Measurements from ENCODE around the gene ADGRE2.
"Not testable (repeated sequence)": the region's sequence is repeated elsewhere in the genome, so short reads cannot be mapped to it uniquely, and the experiment has no call there.

Gene ADGRE2

DNA sequence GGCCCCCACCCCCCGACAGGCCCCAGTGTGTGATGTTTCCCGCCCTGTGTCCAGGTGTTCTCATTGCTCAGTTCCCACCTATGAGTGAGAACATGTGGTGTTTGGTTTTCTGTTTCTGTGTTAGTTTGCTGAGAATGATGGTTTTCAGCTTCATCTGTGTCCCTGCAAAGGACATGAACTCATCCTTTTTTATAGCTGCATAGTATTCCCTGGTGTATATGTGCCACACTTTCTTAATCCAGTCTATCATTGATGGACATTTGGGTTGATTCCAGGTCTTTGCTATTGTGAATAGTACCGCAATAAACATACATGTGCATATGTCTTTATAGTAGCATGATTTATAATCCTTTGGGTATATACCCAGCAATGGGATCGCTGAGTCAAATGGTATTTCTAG is 715 bp downstream of the ADGRE2 start:
- H3K27ac ChIP-seq (ENCODE audit: low read depth, low read length); H3K27me3 ChIP-seq (ENCODE audit: control insufficient read depth, insufficient read depth, low read length); H3K9me3 ChIP-seq (ENCODE audit: control insufficient read depth, insufficient read depth, low read depth, low read length); H3K4me3 ChIP-seq (ENCODE audit: low read depth, low read length); H3K36me3 ChIP-seq (ENCODE audit: control insufficient read depth, insufficient read depth, low read length); H3K4me1 ChIP-seq (ENCODE audit: control insufficient read depth, insufficient read depth, low read length); H3K9ac ChIP-seq (ENCODE audit: low read length): not testable (repeated sequence)

DNA sequence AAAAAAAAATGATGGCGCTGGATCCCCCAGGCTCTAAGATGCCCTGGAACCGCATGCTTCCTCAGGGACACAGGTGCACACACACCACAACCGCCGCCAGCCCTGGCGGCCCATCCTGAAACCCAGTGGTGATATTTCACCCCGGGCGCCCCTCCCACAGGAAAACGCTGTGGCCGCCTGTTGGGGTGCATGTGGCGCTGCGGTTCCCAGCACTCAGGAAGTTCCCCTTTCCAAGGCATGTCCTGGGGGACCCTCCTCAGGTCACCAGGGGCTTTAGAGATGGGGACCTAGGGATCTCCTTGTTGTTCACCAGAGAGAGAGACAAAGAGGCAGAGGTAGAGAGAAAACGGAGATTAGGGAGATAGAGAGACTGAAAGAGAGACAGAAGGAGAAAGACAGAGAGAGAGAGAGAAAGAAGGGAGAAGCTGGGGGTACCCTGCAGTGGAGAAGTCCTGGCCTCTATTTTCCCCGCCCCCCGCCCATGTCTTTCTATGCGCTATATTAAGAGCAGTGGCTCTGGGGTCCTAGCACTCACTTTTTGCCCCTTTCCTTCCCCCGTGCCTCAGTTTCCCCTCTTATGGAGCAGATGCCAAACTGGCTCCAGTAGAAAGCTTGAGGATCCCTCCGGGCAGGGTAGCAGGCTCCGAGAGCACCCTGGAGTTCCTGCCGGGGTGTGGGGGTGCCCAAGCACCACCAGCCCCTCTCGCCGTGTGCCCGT is 2.3 kb downstream of the ADGRE2 start:
- peak overlapping the region; percentile 63 for H3K4me3 ChIP-seq (ENCODE audit: low read depth, low read length)
- no peak overlapping the region for H3K9ac ChIP-seq (ENCODE audit: low read length)
- H3K36me3 ChIP-seq (ENCODE audit: control insufficient read depth, insufficient read depth, low read length) = peaks cover 7% of the 10 kb centered on the region; the same call in 1 of the 2 replicates
- no peaks in the 10 kb centered on the region; the same call in 1 of the 2 replicates for H3K4me1 ChIP-seq (ENCODE audit: control insufficient read depth, insufficient read depth, low read length)
- no peaks in the 10 kb centered on the region for H3K9me3 ChIP-seq (ENCODE audit: control insufficient read depth, insufficient read depth, low read depth, low read length)
- peaks cover 9% of the 10 kb centered on the region; the same call in 1 of the 2 replicates for H3K27me3 ChIP-seq (ENCODE audit: control insufficient read depth, insufficient read depth, low read length)
- no peak overlapping the region for H3K27ac ChIP-seq (ENCODE audit: low read depth, low read length)

DNA sequence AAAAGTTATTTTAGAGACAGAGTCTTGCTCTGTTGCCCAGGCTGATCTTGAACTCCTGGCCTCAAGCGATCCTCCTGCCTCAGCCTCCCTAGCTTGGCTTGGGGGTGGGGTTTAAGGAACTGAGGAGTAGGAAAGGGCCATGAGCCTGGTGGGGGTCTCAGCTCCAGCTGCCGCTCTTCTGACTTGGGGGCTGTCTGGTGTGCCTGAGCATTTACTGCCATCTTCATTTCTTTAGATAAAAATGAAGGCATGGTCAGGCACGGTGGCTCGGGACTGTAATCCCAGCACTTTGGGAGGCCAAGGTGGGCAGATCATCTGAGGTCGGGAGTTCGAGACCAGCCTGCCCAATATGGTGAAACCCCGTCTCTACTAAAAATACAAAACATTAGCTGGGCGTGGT is 3.0 kb downstream of the ADGRE2 start:
- H3K9ac ChIP-seq (ENCODE audit: low read length) = not testable (repeated sequence)

DNA sequence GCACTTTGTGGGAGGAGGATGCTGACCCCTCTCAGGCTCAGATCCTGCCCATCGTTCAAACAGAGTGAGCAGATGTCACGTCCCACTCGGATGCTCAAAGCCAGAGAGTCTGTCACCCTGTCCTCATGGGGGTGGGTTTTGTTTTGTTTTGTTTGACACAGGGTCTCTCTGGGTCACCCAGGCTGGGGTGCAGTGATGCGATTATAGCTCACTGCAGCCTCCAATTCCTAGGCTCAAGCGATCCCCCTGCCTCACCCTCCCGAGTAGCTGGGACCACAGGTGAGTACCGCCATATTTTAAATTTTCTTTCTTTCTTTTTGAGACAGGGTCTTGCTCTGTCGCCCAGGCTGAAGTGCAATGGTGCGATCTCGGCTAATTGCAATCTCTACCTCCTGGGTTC is 4.0 kb downstream of the ADGRE2 start:
- Histone ChIP-seq H3K4me3 (ENCODE audit: low read depth, low read length) (no peak overlapping the region), H3K9me3 (ENCODE audit: control insufficient read depth, insufficient read depth, low read depth, low read length) (no peaks in the 10 kb centered on the region), H3K9ac (ENCODE audit: low read length) (no peak overlapping the region), H3K4me1 (ENCODE audit: control insufficient read depth, insufficient read depth, low read length) (no peaks in the 10 kb centered on the region; the same call in 1 of the 2 replicates), H3K36me3 (ENCODE audit: control insufficient read depth, insufficient read depth, low read length) (peaks cover 12% of the 10 kb centered on the region), H3K27me3 (ENCODE audit: control insufficient read depth, insufficient read depth, low read length) (peaks cover 9% of the 10 kb centered on the region; the same call in 1 of the 2 replicates), H3K27ac (ENCODE audit: low read depth, low read length) (no peak overlapping the region)

More for the DNA sequence above, 3.0 kb downstream of the ADGRE2 start:
- not testable (repeated sequence) for H3K4me1 ChIP-seq (ENCODE audit: control insufficient read depth, insufficient read depth, low read length); H3K36me3 ChIP-seq (ENCODE audit: control insufficient read depth, insufficient read depth, low read length); H3K27me3 ChIP-seq (ENCODE audit: control insufficient read depth, insufficient read depth, low read length); H3K27ac ChIP-seq (ENCODE audit: low read depth, low read length); H3K9me3 ChIP-seq (ENCODE audit: control insufficient read depth, insufficient read depth, low read depth, low read length)
- H3K4me3 ChIP-seq (ENCODE audit: low read depth, low read length) = peak overlapping the region; percentile 63; the same call in 1 of the 2 replicates

DNA sequence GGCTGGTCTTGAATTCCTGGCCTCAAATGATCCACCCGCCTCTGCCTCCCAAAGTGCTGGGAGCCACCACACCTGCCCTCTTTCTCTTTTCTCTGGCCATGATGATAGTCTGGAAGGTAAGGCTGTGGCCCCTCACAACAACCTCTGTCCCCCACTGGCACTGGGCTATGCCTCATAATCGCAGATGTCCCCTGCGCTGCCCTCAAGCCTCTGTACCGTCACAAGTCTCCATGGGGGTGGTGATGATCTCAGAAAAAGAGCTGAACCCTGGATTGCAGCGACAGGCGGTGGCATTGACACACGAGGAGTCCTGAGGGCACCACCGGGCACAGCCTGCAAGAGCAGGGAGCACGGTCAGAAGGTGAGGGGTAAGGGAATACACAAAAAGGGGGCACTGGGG is 4.6 kb downstream of the ADGRE2 start:
- H3K36me3 ChIP-seq (ENCODE audit: control insufficient read depth, insufficient read depth, low read length) = peaks cover 12% of the 10 kb centered on the region
- not testable (repeated sequence) for H3K4me1 ChIP-seq (ENCODE audit: control insufficient read depth, insufficient read depth, low read length); H3K27me3 ChIP-seq (ENCODE audit: control insufficient read depth, insufficient read depth, low read length); H3K9me3 ChIP-seq (ENCODE audit: control insufficient read depth, insufficient read depth, low read depth, low read length); H3K27ac ChIP-seq (ENCODE audit: low read depth, low read length); H3K4me3 ChIP-seq (ENCODE audit: low read depth, low read length); H3K9ac ChIP-seq (ENCODE audit: low read length)

DNA sequence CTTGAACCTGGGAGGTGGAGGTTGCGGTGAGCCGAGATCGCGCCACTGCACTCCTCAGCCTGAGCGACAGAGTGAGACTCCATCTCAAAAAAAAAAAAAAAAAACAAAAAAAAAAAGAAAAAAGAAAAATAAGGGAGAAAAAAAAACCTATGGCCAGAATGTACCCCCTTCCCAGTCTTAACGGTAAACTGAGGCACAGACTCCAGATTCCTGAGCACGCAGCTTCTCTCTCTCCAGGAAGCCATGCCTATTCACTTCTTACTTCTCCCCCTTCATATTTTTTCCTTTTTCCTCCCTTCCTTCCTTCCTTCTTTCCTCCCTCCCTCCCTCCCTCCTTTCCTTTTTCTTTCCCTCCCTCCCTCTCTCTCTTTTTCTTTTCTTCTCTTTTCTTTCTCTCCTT is 5.4 kb downstream of the ADGRE2 start:
- Histone ChIP-seq H3K4me1 (ENCODE audit: control insufficient read depth, insufficient read depth, low read length) (no peaks in the 10 kb centered on the region; the same call in 1 of the 2 replicates), H3K27ac (ENCODE audit: low read depth, low read length) (no peak overlapping the region), H3K36me3 (ENCODE audit: control insufficient read depth, insufficient read depth, low read length) (peaks cover 12% of the 10 kb centered on the region), H3K9ac (ENCODE audit: low read length) (no peak overlapping the region), H3K27me3 (ENCODE audit: control insufficient read depth, insufficient read depth, low read length) (peaks cover 9% of the 10 kb centered on the region; the same call in 1 of the 2 replicates), H3K4me3 (ENCODE audit: low read depth, low read length) (no peak overlapping the region), H3K9me3 (ENCODE audit: control insufficient read depth, insufficient read depth, low read depth, low read length) (no peaks in the 10 kb centered on the region)

DNA sequence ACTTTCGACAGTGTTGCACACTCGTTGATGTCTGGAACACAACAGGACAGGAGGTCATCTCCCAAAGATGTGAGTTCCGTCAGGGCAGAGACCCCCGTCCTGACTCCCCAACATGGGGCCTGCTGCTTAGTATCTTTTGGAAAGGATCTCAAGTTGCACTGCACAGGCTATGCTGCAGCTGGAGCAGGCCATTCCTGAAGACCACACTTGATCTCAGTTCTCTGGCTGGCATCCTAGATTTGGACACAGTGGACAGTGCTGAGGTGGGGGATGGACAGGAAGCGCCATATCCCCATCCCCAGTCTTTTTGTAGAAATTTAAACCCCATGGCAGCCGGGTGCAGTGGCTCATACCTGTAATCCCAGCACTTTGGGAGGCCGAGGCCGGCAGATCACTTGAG is 5.9 kb downstream of the ADGRE2 start:
- Histone ChIP-seq H3K27me3 (ENCODE audit: control insufficient read depth, insufficient read depth, low read length) (peaks cover 9% of the 10 kb centered on the region; the same call in 1 of the 2 replicates), H3K9ac (ENCODE audit: low read length) (no peak overlapping the region), H3K4me1 (ENCODE audit: control insufficient read depth, insufficient read depth, low read length) (no peaks in the 10 kb centered on the region; the same call in 1 of the 2 replicates), H3K9me3 (ENCODE audit: control insufficient read depth, insufficient read depth, low read depth, low read length) (no peaks in the 10 kb centered on the region), H3K4me3 (ENCODE audit: low read depth, low read length) (no peak overlapping the region), H3K27ac (ENCODE audit: low read depth, low read length) (no peak overlapping the region), H3K36me3 (ENCODE audit: control insufficient read depth, insufficient read depth, low read length) (peaks cover 17% of the 10 kb centered on the region)

DNA sequence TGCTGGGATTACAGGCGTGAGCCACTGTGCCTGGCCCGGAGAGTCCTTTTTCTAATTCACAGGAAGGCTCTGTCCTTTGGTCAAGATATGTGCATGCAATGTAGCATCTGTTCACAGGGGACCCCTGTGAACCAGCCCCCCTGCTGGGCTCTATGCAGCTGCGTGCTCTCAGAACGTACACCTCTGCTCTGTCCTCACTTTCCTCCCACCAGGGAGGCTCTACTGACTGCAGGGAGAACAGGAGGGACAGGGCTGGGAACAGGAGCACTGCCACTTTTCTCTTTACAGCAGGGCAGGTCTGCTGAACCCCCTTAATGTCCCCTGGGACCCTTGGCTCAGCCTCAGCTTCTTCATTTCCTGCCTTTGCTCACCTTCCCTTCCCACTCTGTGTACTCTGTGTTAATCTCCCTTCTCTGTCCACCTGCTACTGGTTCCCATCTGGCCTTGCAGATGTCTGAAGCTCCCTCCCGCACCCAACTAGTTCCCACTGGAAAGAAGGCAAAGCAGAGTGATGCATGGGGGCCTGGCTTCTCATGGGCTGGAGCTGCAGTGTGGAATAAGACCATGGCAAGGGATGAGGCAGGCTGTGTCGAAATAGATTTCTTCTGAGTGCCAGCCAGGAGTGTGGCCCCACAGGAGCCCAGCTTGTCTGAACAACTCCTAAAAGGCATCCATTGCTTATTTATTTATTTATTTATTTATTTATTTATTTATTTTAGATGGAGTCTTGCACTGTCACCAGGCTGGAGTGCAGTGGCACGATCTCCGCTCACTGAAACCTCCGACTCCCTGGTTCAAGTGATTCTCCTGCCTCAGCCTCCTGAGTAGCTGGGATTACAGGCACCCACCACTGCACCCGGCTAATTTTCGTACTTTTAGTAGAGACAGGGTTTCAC is 7.2 kb downstream of the ADGRE2 start:
- H3K27ac ChIP-seq (ENCODE audit: low read depth, low read length) = no peak overlapping the region
- no peaks in the 10 kb centered on the region for H3K9me3 ChIP-seq (ENCODE audit: control insufficient read depth, insufficient read depth, low read depth, low read length)
- H3K27me3 ChIP-seq (ENCODE audit: control insufficient read depth, insufficient read depth, low read length) = peaks cover 6% of the 10 kb centered on the region; the same call in 1 of the 2 replicates
- no peak overlapping the region for H3K9ac ChIP-seq (ENCODE audit: low read length)
- peaks cover 17% of the 10 kb centered on the region for H3K36me3 ChIP-seq (ENCODE audit: control insufficient read depth, insufficient read depth, low read length)
- H3K4me1 ChIP-seq (ENCODE audit: control insufficient read depth, insufficient read depth, low read length) = no peaks in the 10 kb centered on the region; the same call in 1 of the 2 replicates
- H3K4me3 ChIP-seq (ENCODE audit: low read depth, low read length) = no peak overlapping the region

DNA sequence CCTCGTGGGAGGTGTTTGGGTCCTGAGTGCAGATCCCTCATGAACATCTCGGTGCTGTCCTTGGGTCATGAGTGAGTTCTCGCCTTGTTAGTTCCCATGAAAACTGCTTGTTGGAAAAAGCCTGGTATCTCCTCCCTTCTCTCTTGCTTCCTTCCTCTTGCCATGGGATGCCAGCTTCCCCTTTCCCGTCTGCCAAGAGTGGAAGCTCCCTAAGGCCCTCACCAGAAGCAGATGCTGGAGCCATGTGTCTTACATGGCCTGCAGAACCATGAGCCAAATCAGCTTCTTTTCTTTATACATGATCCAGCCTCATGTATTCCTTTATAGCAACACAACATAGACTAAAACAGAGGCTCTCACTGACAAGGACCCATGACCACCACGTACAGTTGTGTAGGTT is 8.2 kb downstream of the ADGRE2 start:
- no peak overlapping the region for H3K4me3 ChIP-seq (ENCODE audit: low read depth, low read length)
- H3K9me3 ChIP-seq (ENCODE audit: control insufficient read depth, insufficient read depth, low read depth, low read length) = no peaks in the 10 kb centered on the region
- H3K9ac ChIP-seq (ENCODE audit: low read length) = no peak overlapping the region
- H3K36me3 ChIP-seq (ENCODE audit: control insufficient read depth, insufficient read depth, low read length) = peaks cover 17% of the 10 kb centered on the region
- H3K27ac ChIP-seq (ENCODE audit: low read depth, low read length) = no peak overlapping the region
- no peaks in the 10 kb centered on the region for H3K27me3 ChIP-seq (ENCODE audit: control insufficient read depth, insufficient read depth, low read length)
- no peaks in the 10 kb centered on the region for H3K4me1 ChIP-seq (ENCODE audit: control insufficient read depth, insufficient read depth, low read length)

DNA sequence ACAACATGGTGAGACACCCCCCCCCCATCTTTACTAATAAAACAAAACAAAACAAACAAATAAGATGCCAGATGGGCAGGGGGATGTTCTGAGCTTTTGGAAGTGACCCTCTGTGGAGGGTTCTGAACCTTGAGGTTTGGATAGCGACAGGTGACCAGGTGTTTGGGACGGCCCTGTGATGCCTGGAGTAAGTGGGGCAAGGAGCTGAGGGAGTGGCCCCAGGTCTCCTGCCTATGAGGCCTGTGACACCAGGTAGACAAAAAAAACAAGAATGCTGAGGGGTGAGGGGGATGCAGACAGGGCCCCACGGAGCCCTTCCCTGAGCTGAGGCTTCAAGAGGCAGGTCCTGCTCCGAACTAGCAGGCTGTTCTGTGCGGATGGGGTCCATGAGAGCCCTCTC is 9.2 kb downstream of the ADGRE2 start:
- H3K27me3 ChIP-seq (ENCODE audit: control insufficient read depth, insufficient read depth, low read length) = no peaks in the 10 kb centered on the region
- no peak overlapping the region for H3K9ac ChIP-seq (ENCODE audit: low read length)
- H3K4me3 ChIP-seq (ENCODE audit: low read depth, low read length) = no peak overlapping the region
- no peaks in the 10 kb centered on the region for H3K9me3 ChIP-seq (ENCODE audit: control insufficient read depth, insufficient read depth, low read depth, low read length)
- H3K36me3 ChIP-seq (ENCODE audit: control insufficient read depth, insufficient read depth, low read length) = peaks cover 20% of the 10 kb centered on the region
- H3K27ac ChIP-seq (ENCODE audit: low read depth, low read length) = no peak overlapping the region
- no peaks in the 10 kb centered on the region for H3K4me1 ChIP-seq (ENCODE audit: control insufficient read depth, insufficient read depth, low read length)

DNA sequence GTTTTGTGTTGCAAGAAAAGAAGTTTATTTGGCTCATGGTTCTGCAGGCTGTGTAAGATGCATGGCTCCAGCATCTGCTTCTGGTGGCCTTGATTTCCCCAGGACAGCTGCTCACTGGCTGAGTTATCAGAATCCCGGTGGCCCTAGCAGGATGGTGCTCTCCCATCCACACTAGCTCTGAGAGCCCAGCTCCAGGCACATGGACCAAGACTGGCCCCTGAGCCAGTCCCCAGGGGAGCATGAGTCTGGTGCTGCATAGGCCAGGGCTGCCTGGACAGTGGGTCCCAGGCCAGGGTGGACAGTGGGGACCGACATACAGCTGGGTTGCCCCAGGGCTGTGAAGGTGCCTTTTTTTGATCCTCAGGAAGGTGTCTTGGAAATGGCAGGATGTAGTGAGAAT is 10.4 kb downstream of the ADGRE2 start:
- Histone ChIP-seq H3K4me3 (ENCODE audit: low read depth, low read length) (no peak overlapping the region), H3K9ac (ENCODE audit: low read length) (no peak overlapping the region), H3K4me1 (ENCODE audit: control insufficient read depth, insufficient read depth, low read length) (no peaks in the 10 kb centered on the region), H3K27ac (ENCODE audit: low read depth, low read length) (no peak overlapping the region), H3K27me3 (ENCODE audit: control insufficient read depth, insufficient read depth, low read length) (no peaks in the 10 kb centered on the region), H3K36me3 (ENCODE audit: control insufficient read depth, insufficient read depth, low read length) (peaks cover 20% of the 10 kb centered on the region), H3K9me3 (ENCODE audit: control insufficient read depth, insufficient read depth, low read depth, low read length) (no peaks in the 10 kb centered on the region)

Data from HUES6 (cell line).